Placental pericyte (primary cell): ENCODE results near the gene TCF4. TPM values are rescaled to one million over a fixed set of nuclear protein-coding genes. Genes with fewer than 3 reads are reported as not detected.

Source experiments
- small RNA-seq: library from RNA; depleted of rRNA; stranded (forward); fragments of <200 nt; gene quantifications from one replicate; pipeline ENCODE3, GENCODE V24; 2012; ENCODE audit warnings: low replicate concordance
- total RNA-seq: library from RNA; depleted of rRNA; stranded (reverse); fragments of >200 nt; gene quantifications from 2 replicates; pipeline ENCODE4 v1.2.3, GENCODE V29; 2012

TCF4 gene
- total RNA-seq: 26.7 and 125 TPM in 2 replicates

GRCh38 chr18:55588111-55588869 lies at the start of gene TCF4:
TCF4 (minus strand) TSS chr18:55588192; CDS start chr18:55587116, 1,076 bp downstream.

Small RNA genes lying within 50 kb of the gene (small RNA-seq; reads per million reads assigned to genes)
- not detected for gene MIR4529
